Measurements from ENCODE around the gene ZNF407. TPM values are rescaled to one million over a fixed set of nuclear protein-coding genes. Genes with fewer than 3 reads are reported as not detected.

Gene ZNF407
- polyA plus RNA-seq, 1 experiment: 5.8 TPM

- H3K9me3 ChIP-seq (ENCODE audit: control insufficient read depth, insufficient read depth, low read length): no peaks in the 10 kb centered on the region
- no peaks in the 10 kb centered on the region for H3K27me3 ChIP-seq (ENCODE audit: control insufficient read depth, insufficient read depth, low read length)
- no peak overlapping the region for H3K4me3 ChIP-seq (ENCODE audit: low read depth, low read length)
- DNase-seq (ENCODE audit: low read depth, low spot score): no peak
- ChIA-PET POLR2A (no interaction called here), CTCF (no interaction called here)
- no peak for TF ChIP-seq CTCF (IDR thresholded peaks at IDR 0.05; ENCODE audit: low read depth, low read length)
- H3K27ac ChIP-seq (ENCODE audit: low read depth, low read length): no peak overlapping the region
Measured at GRCh38 chr18:74981476-74981875, 383.8 kb downstream of the ZNF407 start.

DNA sequence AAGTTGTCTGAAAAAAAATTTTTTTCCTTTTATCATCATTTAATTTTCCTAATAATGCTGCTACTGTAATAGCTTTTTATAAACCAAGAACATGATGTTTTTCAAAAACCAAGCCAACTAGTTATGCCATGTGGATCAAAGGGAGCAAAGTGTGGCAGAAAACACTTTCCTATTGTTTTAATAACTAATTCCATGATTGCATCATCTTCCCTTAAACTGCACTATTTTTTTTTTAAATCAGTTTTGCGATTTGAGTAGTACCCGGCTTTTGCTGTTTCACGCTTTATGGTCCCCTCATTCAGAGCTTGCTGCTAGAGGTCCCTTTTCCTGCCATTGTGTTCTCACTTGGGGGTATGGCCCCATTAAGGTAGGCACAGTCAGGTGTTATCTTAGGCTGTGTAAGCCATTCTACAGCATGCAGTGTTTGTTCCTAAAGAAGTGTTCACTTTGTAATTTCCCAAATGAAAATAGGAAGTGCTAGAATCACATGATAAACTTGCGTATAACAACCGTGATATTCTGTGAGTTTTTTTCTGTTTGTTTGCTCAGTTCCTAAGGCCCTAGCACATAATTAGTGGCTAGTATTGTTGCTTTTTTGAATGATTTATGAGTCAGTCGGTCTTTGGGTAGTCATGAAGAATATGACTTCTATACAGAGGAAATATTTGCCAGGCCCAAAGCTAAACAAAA, 385.4 kb downstream of the ZNF407 start:
- POLR2A ChIA-PET: interaction anchor here (0.6 kb wide), 1 partner anchor 176 kb away, joined by 3 read pairs; no protein-coding TSS in a partner anchor
- CTCF ChIA-PET: no interaction called here
- no peak for DNase-seq (ENCODE audit: low read depth, low spot score)
- Histone ChIP-seq H3K27me3 (ENCODE audit: control insufficient read depth, insufficient read depth, low read length) (no peaks in the 10 kb centered on the region), H3K4me3 (ENCODE audit: low read depth, low read length) (no peak overlapping the region), H3K9me3 (ENCODE audit: control insufficient read depth, insufficient read depth, low read length) (no peaks in the 10 kb centered on the region), H3K27ac (ENCODE audit: low read depth, low read length) (no peak overlapping the region)
- TF ChIP-seq CTCF (IDR thresholded peaks at IDR 0.05; ENCODE audit: low read depth, low read length): no peak

DNA sequence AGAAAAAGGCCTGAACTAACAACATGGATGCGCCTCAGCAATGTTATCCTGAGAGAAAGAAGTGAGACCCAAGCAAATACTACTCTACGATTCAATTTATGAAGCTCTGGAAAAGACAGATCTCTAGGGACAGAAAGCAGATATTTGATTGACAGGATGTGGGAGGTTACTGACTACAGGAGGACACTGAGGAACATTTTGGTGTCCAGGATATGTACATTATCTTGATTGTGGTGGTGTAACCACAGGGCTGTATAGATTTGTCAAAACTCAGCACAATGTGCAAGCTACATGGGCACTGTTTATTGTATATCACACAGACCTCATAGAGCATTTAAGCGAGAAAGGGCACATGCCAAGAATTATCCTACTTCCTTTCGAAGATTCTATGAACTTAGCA, 391.5 kb downstream of the ZNF407 start:
- POLR2A ChIA-PET: no interaction called here
- CTCF ChIA-PET: no interaction called here
- TF ChIP-seq CTCF (IDR thresholded peaks at IDR 0.05; ENCODE audit: low read depth, low read length): no peak
- Histone ChIP-seq H3K27me3 (ENCODE audit: control insufficient read depth, insufficient read depth, low read length) (no peaks in the 10 kb centered on the region), H3K4me3 (ENCODE audit: low read depth, low read length) (no peak overlapping the region), H3K27ac (ENCODE audit: low read depth, low read length) (no peak overlapping the region), H3K9me3 (ENCODE audit: control insufficient read depth, insufficient read depth, low read length) (no peaks in the 10 kb centered on the region)
- no peak for DNase-seq (ENCODE audit: low read depth, low spot score)

DNA sequence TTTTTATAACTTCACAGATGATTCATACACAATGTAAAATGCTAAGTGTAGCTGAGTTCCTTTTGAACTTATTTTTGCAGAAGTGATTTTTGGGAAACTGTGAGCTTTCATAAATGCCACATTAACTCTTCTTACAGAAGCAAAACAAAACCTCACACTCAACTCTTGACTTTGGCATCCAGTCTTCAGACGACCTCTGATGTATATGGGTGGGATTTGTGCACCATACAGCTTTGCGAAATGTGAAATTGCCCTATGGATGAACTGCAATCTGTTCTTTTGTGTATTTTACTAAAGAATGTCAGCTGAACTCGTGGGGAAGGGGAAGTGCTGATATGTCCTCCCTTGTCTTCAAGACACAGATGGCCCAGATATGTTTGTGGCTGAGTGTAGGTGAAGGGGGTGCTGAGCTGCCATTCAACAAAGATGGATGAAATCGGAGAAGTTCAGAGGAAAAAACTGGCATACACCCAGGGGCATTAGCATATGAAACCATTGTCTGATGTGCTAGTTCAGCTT, 393.0 kb downstream of the ZNF407 start:
- no peak overlapping the region for H3K4me3 ChIP-seq (ENCODE audit: low read depth, low read length)
- DNase-seq (ENCODE audit: low read depth, low spot score): no peak
- CTCF ChIA-PET: interaction anchor here (1.1 kb wide), 1 partner anchor 489 kb away, joined by 5 read pairs; no protein-coding TSS in a partner anchor
- H3K27me3 ChIP-seq (ENCODE audit: control insufficient read depth, insufficient read depth, low read length): no peaks in the 10 kb centered on the region
- POLR2A ChIA-PET: interaction anchor here (0.6 kb wide), 2 partner anchors 46 to 155 kb away, joined by 3 read pairs; no protein-coding TSS in a partner anchor
- TF ChIP-seq CTCF (IDR thresholded peaks at IDR 0.05; ENCODE audit: low read depth, low read length): no peak
- H3K27ac ChIP-seq (ENCODE audit: low read depth, low read length): no peak overlapping the region
- no peaks in the 10 kb centered on the region for H3K9me3 ChIP-seq (ENCODE audit: control insufficient read depth, insufficient read depth, low read length)
